Spleen (tissue), 7 donors: Measurements from ENCODE around the gene GABBR2.

Source experiments
- CTCF ChIP-seq, 11 experiments: fragments of 200-600 bp in 7 of 11; fragments of 450-650 bp in 4 of 11; sonication (generic) in 4 of 11; IDR thresholded peaks in 8 of 11; conservative IDR thresholded peaks in 3 of 11; 1 replicate in 7 of 11; 2 replicates in 4 of 11; pipeline versions ENCODE4 v1.4.0 to v1.8.0; 2016 to 2021; ENCODE audit warnings: antibody characterized with exemption in 11 of 11, inconsistent platforms in 4 of 11, mild to moderate bottlenecking in 1 of 11
- POLR2A ChIP-seq, 3 donors: fragments of 450-650 bp; IDR thresholded peaks; one replicate each; pipeline ENCODE4 v1.5.1; 2017; ENCODE audit warnings: antibody characterized with exemption in 3 of 3, mild to moderate bottlenecking in 1 of 3
- donor health status: DM: no; HTN: no; CAD: no; lungs with moderate emphysema.
- donor health status: DM: no; HTN: no; CAD: no.
- donor health status: DM: no; HTN: no; CAD: no.

GRCh38 chr9:98276907-98277469 lies 431.7 kb downstream of the GABBR2 start:
- TF ChIP-seq CTCF (IDR thresholded peaks at IDR 0.05 in 8 of 11, conservative IDR thresholded peaks at IDR 0.05 in 3 of 11) (no peak), POLR2A (IDR thresholded peaks at IDR 0.05) (no peak)
